IPS-NIHi7 (cell line): ENCODE data around the gene HOTAIR.

Source experiments
- DNase-seq: peaks from one replicate; pipeline ENCODE4 v3.0.0; 2012; ENCODE audit warnings: mixed read lengths; ENCODE audit errors: extremely low spot score

The HOTAIR gene

DNA sequence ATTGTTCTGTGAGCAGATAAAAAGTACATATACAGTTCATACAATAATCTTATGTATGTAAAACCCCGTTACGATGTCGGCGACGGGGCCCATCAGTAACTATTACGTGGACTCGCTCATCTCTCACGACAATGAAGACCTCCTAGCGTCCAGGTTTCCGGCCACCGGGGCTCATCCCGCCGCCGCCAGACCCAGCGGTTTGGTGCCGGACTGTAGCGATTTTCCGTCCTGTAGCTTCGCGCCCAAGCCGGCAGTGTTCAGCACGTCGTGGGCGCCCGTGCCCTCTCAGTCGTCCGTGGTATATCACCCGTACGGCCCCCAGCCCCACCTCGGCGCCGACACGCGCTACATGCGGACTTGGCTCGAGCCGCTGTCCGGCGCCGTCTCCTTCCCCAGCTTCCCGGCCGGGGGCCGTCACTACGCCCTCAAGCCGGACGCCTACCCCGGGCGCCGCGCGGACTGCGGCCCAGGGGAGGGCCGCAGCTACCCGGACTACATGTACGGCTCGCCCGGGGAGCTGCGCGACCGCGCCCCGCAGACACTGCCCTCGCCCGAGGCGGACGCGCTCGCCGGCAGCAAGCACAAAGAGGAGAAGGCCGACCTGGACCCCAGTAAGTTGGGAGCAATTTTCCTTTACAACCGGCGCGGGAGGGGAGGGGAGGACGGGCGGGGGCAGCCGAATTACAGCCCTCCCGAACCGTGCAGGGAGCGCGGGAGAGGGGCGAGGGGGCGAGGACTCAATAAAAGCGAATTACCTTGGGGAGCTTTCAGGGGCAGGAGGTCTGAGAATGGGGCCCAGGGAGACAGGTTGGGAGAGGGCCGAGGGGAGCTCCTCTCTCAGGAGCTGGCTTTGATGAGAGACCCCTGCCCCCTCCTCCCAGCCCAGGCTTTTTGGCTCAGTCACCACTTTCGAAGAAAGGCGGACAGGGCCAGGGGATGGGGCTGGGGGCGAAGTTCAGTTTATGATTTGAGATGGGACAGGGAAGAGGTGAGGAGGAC, 25.7 kb upstream of the HOTAIR start, which contains the start of gene HOXC9:
Gene HOXC9 (plus strand): TSS at position 46 of the 999 bp plus-strand sequence. CDS start 28 bp downstream, at position 74.
- DNase-seq: no peak

DNA sequence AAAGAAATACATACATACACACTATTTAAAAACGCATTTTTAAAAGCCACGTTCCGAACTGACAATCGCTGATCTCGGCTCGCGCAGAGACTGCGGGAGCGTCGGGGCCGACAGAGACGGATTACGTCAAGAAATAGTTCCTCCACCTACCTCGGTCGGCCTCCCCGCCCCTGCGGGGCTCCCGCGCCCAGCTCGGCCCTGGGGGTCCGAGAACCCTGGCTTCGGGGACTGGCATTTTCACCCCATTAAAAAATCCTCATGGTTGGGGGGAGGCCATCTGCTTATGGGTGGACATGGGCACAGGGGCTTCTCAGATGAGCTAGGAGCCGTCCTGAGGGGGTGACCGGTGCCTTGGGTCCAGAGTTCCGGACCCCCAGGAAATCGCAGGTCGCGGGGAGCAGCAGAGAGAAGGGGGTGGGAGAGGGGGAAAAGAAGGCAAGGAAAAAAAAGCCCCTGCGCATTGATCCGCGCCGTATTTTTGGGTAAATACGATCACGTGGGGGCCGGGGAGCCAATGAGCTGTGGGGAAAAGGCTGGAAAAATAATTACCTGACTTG, 24.9 kb upstream of the HOTAIR start:
- DNase-seq: no peak

DNA sequence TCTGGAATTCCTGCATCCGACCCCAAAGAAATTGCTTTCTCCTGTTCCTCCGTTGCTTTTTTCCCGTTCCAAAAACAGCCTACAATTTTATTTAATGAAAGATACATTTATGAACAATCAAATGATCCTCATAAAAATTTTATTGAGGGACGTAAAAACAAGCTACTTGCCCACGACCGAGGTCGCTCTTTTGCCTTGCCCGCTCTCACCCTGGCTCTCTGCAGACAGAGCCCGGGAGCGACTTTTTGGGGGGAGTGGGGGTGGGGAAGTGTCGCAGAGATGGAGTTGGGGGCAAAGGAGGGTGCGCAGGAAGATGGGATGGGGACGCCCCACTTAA, 24.1 kb upstream of the HOTAIR start:
- no peak for DNase-seq

DNA sequence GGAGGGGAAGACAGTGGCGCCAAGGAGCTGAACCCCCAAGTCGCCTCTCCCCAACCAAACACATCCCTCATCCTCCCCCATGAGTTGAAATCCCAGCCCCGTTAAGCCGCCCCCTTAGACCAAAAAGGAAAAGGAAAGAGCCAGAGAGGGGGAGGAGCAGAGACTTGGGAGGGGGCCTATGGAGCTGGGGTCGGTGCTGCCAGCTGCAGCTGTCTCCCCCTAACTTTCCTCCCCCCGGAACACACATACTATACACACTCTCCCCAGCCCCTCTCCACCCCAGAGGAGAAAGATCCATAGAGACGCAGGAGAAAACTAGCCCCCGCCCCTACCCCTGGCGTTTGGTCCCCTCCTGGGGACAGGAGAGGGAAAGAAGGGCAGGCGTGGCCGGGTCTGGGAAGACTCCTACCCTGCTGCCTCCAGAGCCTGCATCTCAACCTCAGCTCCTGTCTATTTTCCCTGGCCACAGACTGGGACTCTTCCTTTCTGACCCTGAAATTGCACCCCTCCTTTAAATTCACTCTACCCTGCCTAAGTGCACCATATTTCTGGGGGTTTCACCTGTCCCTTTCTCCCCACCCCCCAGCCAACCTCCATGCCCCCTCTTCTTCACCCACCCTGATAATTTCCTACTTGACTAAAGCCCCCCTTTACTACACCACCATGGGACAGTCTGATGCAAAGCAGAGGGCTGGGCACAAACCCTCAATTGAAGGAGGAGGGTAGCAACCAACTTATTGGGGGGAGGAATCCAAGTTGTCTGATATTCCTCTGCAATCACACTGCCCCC, 23.6 kb upstream of the HOTAIR start:
- no peak for DNase-seq

DNA sequence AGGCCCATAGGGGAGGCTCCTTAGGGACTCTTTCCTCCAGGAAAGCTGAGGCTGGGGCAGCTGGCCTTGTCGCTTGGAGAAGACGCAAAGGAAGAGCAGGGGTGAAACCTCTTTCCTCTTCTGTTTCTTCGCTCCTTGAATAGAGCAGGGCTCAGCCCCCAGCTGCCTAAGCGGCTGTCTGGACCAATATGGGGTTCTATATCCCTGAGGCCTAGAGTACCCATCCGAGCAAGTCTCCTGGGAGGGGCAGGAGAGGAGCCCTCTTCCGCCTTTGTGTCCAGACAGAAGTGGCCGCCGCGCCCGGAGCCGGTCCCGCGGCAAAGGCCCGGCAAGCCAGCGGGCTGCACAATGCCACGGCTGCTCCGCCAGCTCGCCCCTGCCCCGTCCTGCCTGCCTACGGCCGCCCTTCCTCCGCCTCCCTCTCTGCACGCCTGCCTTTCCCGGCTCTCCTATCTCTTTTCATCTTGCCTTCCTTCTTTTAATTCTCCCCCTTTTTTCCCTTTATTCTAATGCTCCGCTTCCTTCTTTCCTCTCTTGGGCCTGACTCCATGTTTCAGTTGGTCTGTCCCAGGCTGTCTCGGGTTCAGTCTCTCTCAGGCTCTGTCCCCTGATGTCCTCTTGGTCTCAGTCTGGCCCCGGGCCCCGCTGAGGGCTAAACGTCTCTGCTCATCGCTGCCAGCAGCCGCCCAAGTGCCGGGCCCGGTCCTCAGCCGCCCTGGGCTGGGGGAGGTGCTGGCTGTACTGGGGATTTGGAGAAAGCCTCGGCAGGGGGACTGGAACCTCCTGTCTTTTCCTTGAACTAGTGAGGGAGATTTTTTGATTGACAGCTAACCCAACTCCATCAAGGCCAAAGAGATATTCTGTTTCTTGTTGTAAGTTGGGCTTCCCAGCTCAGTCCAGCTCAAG, 22.7 kb upstream of the HOTAIR start:
- DNase-seq: no peak

DNA sequence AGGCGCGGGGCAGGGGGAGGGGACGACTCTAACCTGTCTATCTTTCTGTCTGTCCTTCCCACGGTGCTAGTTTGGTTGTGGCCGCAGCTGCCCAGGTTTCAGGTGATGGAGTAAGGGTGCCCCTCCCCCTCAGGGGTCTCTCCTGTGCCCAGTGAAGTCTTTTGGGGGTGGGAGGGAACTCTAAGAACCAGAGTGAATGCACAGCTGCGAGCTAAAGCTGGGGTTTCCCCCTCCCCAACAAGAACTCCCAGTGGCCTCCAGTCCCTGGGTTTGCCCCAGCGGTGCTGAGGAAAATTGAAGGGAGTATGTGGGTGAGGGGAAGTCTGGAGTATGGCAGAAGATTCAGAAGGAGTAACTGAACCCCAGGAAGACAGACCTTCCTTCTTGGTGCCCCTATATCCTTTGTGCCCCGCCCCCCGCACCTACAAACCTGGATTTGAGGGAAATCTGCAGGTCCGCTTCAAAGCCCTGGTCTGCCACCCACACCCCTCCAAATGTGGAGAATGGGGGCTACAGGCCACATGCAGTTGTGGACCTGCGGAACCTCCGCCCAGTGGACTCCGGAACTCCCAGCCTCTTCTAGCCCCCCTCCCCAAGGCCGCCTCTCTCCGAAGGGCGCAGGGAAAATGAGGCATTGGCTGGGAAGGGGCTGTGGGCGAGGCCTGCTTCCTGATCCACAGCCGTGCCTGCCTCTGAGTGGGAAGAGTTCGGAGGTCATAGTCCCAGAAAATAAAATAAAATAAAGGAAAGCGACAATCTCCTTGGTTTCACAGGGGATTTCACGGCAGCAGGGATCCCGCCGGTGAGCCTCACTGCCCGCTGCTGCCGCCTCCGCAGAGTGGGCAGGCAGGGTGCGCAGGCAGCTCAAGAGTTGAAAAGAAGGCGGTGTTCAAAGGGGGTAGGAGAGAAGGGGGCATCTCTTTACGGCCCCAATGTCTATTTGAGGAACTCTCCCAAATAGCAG, 21.8 kb upstream of the HOTAIR start:
- no peak for DNase-seq

DNA sequence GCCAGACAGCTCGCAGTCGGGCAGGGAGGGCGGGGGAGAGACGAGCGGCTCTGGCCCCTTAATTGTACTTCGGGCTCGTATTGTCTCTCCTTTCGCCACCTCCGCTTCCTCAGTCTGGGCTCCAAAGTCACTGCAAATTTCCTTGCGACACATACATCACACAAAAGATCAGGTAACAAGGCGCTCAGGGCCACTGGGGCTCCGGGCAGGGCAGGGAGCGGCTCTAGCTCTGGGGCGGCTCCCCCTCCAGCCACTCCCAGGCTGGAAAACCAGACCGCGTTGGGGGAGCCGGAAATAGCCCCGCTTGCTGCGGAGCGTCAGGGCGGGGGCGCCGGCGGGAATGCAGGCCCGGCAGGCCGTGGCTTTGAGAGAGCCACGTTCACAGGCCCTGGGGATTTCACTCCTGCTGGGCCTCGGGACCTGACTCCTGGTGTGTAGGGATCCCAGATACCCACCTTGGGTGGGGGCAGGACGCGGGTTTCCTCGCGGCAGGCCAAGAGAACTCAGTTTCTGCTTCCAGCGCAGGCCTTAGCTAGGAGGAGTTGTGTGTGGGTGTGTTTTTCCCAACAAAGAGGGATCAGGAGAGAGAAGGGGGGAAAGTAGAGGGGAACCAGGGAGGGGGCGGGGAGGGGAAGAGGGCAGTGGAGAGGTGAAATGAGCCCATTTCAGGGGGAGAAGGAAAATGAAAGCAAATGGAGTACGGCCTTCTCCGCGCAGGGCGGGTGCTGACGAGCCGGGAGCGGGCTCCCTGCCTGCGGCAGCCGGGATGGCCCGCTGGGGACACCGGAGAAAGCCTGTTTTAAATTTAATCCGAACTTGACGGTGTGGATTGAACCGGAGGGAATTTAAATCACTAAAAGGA, 20.9 kb upstream of the HOTAIR start:
- no peak for DNase-seq

DNA sequence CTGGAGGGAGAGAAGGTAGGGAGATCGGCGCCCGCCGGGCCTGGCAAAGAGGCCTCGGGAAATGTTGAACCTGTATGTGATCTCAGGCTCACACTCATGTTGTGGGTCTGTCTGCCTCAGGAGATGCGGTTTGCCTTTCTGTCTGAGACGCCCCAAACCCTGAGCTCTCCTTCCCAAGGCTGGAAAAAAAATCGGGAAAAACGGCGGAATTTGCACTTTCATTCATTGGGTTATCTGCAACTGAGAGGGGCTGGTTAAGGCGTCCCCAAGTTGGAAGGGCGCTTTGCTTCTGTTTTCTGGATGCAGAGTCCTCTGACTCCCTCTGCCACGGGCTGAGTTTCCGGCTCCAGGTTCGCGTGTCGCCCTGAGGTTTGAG, 20.2 kb upstream of the HOTAIR start:
- no peak for DNase-seq

DNA sequence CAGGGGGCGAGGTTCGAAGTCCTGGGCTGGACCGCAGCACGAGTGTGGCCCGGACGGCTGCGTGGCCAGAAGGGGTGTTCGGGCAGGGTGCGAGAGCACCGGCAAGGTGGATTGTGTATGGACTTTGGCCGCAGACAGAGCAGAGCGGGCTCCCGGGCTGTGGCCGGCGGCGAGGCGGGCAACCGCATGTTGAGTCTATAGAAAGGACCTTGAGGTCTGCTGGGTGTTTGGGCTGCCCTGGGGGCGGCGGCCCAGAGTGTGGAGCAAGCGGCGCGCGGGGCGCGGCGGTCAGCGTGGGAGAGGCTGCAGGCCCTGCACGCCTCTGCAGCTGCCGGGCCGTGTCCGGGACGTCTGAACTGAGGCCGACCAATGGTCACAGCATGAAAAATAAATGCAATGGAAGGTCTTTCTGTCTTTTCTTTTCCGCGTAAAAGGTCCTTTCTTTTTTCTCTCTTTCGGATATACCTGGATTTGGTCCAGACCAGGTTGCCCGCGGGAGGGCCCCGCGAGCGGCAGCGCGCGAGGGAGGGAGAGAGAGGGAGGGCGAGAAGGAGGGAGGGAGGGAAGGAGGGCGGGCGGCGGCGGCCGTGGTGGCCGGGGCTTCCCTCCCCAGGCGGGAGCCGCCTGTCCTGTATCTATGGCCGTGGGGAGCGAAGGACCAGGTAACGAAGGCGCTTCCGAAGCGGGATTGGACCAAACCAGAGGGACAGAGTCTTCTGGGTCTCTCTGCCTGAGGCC, 19.7 kb upstream of the HOTAIR start:
- no peak for DNase-seq

DNA sequence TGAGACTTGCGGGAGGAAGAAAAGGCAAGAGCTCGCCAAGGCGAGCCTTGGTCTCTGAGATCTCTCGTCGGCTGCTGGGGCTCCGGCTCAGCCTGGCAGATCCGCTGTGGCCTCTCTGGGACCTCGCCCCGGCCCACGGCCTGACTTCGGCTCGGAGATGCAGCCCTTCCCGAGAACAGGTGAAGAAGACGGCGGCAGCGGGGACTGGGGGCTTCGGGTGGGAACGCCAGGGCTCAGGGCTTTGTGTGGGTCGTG, 19.2 kb upstream of the HOTAIR start:
- DNase-seq: no peak

DNA sequence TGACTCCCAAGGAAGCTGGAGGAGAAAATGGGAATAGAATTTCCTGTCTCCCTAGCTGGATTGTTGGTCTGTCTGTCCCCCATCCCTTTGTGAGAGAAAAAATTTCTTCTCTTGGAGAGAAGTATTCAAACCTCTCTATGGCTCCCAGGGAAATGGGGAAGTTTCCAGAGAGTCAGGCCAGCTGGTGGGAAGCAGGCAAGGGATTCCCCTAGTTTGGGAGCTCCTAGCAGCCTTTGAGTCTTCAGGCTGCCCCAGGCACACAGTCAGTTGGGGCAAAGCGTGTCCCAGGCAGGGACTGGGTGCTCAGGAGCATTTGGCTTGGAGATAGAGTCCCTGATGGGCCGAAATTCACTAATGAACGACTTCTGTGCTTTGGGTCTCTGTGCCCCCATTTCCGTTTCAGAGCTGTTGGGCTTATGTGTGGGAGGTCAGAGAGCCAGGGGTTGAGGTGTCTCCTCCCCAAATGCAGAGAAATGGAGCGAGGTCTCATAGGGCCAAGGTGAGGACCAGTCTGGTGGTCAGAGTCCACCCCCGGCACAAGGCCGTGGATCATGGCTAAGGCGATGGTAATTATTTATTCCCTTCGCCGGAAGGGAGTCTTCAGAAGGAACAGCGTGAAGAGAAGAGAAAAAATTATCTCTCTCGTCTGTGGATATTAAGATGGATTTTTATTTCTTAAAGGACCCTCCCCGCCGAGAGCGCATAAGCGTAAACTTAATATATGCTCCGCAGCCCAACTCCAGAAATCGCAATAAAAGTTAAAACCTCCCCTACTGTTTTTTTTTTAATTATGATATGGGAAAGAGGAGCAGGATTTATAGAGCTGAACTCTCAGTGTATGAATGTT, 18.6 kb upstream of the HOTAIR start:
- no peak for DNase-seq

DNA sequence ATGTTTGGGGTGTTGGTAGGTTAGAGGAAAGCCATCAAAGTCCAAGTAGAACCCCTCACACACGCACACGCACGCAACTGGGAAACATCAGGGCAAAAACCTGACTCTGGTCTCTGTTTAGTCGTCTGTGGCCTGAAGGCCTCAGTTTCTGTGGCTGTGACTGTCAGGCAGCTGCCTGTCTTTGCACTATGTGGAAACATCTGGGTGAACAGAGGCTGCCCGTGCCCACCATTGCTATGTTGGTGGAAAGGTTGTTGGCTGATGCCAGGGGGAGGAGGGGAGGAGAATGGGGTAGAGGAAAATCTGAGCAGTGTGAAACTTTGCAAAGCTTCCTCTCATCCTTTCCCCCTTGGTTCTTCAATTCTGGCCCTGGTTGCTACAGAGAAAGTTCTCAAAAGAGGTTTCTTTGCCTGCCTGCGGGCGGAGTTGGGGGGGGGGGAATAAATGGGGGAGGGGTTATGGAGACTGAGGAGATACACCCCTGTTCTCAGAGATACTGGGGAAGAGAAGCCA, 17.7 kb upstream of the HOTAIR start:
- no peak for DNase-seq

DNA sequence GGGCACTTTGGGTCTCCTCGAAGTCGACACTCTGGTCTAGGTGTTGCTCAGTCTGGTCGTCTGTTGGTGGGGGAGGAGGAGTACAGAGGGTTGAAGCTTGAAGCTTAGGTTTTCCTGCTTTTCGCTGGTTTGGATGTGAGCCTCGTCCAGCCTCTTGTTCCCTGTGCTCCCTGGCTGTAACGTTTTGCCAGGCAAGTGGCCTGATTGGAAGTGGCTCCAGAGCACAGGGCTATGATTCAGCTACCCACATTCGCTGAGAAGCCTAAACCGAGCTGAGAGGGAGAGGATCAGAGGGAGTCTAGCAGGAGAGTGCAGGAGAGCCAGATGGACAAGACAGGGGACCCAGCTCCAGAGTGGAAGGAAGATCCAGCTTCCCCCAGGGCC, 16.3 kb upstream of the HOTAIR start:
- no peak for DNase-seq

DNA sequence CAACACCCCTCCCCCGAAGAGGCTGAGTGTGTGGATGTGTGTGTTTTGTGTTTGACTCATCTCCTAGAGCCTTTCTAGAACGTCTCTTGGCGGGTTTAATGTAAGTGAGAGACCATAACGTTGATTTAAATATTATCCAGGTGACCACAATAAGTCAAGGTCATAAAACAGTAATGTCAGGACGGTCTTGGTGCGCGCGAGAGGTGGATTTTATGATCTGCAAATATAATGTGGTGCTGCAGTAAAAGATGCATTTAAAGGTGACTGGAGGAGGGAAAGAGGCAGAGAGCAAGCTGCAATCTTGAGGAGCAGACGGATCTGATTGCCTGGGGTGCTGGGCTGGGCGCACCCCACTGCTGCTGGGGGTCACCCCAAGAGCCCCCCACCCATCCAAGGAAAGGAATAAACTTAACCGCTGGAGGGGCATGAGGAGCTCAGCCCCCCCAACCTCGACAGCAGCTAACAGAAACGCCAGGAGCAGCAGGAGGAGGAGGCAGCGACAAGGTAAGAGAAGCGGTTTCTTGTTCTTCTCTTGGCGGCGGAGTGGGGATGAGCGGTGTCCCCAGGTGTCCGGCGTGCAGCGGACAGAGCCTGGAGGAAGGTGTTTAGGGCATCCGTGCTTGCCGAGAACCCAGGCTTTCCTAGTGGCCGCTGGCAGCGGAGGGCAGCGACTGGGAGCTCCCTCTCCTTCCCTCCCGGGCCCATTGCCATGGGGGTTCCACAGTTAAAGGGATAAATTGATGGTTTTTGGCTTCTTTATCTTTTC, 15.7 kb upstream of the HOTAIR start:
- no peak for DNase-seq

DNA sequence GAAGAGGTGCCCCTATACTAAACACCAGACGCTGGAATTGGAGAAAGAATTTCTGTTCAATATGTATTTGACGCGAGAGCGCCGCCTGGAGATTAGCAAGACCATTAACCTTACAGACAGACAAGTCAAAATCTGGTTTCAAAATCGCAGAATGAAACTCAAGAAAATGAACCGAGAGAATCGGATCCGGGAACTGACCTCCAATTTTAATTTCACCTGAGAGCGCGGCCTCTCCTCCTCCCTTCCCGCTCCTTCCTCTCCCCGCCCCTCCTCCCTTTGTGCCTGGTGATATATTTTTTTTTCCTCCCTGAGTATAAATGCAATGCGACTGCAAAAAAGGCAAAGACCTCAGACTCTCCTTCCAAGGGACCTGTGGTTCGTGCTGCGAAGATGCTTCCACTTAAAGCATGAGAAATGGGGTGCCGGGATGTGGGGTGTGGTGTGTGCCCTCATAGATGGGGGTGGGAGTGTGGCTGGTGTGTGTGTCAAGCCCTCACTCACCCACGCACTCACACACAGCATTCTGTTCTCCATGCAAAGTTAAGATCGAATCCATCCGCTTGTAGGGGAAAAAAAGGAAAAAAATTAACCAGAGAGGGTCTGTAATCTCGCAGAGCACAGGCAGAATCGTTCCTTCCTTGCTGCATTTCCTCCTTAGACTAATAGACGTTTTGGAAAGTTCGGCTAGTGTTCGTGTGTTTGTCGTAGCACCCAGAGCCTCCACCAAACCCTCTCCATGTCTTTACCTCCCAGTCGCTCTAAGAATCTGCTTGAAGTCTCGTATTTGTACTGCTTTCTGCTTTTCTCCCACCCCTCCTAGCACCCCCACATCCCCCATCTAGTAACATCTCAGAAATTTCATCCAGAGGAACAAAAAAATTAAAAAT, 14.7 kb upstream of the HOTAIR start:
- no peak for DNase-seq
